Pancreas (tissue), 10 donors: ENCODE data around the gene MAGI1. TPM values are rescaled to one million over a fixed set of nuclear protein-coding genes. Genes with fewer than 3 reads are reported as not detected.

Experiments used
- ATAC-seq, 4 donors: fragments of 200-7000 bp; cut with Tn5 transposase; one replicate each; pipeline versions ENCODE4 v1.8.0 to v1.9.1; 2020; ENCODE audit warnings: mild to moderate bottlenecking in 4 of 4, moderate library complexity in 4 of 4
- DNase-seq, 6 donors: peaks; one replicate each; pipeline ENCODE4 v3.0.0-alpha.2; 2020
- FAIRE-seq: peaks from 2 replicates; lab custom pipeline; 2012; peaks lifted over from hg19 to GRCh38; lab: Jason Lieb, UNC
- H3K27ac ChIP-seq, 4 donors: fragments of 200-600 bp; sonication (generic); 1 replicate in 3 of 4; 2 replicates in 1 of 4; pipeline versions ENCODE4 v1.5.0 to v1.8.0; 2020
- H3K27me3 ChIP-seq, 4 donors: fragments of 200-600 bp; one replicate each; pipeline ENCODE4 v1.8.0; 2021
- H3K36me3 ChIP-seq, 3 donors: fragments of 200-600 bp; sonication (generic) in 1 of 3; one replicate each; pipeline versions ENCODE4 v1.5.0 to v1.8.0; 2020 to 2021
- H3K4me1 ChIP-seq, 3 donors: fragments of 200-600 bp; one replicate each; pipeline ENCODE4 v1.8.0; 2021
- H3K4me3 ChIP-seq, 4 donors: fragments of 200-600 bp; sonication (generic) in 2 of 4; one replicate each; pipeline versions ENCODE4 v1.5.0 to v1.8.0; 2020 to 2021
- H3K9me3 ChIP-seq, 4 donors: fragments of 200-600 bp; one replicate each; pipeline ENCODE4 v1.8.0; 2021
- WGBS, 2 donors: extraction: QIAGEN DNeasy Blood & Tissue Kit; methylation state at CpG; one replicate each; pipeline ENCODE4 v1.1.7; 2013; 5-methylcytosine and 5-hydroxymethylcytosine counted together
- intact Hi-C, 3 donors: fragments of 100-400 bp; cut with DNase I; formaldehyde crosslinking; loops; one replicate each; pipeline versions ENCODE4 v1.11.1 to v1.14.2; 2022
- polyA plus RNA-seq, 2 donors: library from polyadenylated mRNA; stranded (reverse); fragments of 200-250 nt; gene quantifications; one replicate each; pipeline ENCODE4 v1.2.3, GENCODE V29; 2013
- total RNA-seq, 6 donors: library from RNA; stranded (reverse); fragmentation: NEBNext Ultra II Directional in 4 of 6; extraction: Animal tissue kit (Norgen Biotek cat#: 25700) in 4 of 6; gene quantifications; one replicate each; pipeline versions ENCODE4 v1.2.1 to v1.2.4, GENCODE V29; 2021 to 2023
- TF ChIP-seq, protein P1 (sequence below), 4 donors: fragments of 200-600 bp; sonication (generic) in 3 of 4; IDR thresholded peaks; one replicate each; pipeline versions ENCODE4 v1.5.0 to v1.8.0; 2021; ENCODE audit warnings: antibody characterized with exemption in 4 of 4
- donor health status: healthy with polysubstance abuse.
- donor health status: DM: no; HTN: no; CAD: no; lungs with moderate emphysema.
- donor health status: DM: no; HTN: no; CAD: no.
- donor health status: control.
- donor health status: control.
- donor health status: Bipolar disorder and iron deficiency.
- donor health status: DM: yes; HTN: yes; CAD: no.
- donor health status: DM: no; HTN: no; CAD: no.
- donor health status: DM: no; HTN: no; CAD: no.
- donor health status: DM: yes; HTN: yes; CAD: no.

The MAGI1 gene
- total and polyA plus RNA-seq, 8 donors = 19.7 to 45.1 (median 28.0) TPM

DNA sequence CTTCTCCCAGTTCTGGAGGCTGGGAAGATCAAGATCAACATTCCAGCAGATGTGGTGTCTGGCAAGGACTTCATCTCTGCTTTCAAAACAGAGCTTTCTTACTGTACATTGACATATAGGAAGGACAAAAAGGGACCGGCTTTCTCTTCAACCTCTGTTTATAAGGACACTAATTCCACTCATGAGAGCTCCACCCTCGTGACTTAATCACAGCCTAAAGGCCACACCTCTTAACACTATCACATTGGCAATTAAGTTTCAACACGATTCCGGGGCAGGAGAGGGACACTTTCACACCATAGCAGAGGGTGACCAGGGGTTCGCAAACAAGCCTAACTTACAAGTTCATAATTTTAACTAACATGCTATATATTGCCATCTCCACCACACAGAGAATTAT lies 231.5 kb downstream of the MAGI1 start:
- WGBS, 2 donors = 82 to 96% methylated on average over 5 of the region's 5 CpGs
- no peak overlapping the region for H3K27ac ChIP-seq
- TF ChIP-seq, protein P1, sequence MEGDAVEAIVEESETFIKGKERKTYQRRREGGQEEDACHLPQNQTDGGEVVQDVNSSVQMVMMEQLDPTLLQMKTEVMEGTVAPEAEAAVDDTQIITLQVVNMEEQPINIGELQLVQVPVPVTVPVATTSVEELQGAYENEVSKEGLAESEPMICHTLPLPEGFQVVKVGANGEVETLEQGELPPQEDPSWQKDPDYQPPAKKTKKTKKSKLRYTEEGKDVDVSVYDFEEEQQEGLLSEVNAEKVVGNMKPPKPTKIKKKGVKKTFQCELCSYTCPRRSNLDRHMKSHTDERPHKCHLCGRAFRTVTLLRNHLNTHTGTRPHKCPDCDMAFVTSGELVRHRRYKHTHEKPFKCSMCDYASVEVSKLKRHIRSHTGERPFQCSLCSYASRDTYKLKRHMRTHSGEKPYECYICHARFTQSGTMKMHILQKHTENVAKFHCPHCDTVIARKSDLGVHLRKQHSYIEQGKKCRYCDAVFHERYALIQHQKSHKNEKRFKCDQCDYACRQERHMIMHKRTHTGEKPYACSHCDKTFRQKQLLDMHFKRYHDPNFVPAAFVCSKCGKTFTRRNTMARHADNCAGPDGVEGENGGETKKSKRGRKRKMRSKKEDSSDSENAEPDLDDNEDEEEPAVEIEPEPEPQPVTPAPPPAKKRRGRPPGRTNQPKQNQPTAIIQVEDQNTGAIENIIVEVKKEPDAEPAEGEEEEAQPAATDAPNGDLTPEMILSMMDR (IDR thresholded peaks at IDR 0.05) = no peak
- no peaks in the 10 kb centered on the region for H3K9me3 ChIP-seq
- intact Hi-C loops = no loop called here
- no peak overlapping the region for H3K4me3 ChIP-seq
- H3K4me1 ChIP-seq = no peaks in the 10 kb centered on the region
- no peaks in the 10 kb centered on the region for H3K27me3 ChIP-seq
- FAIRE-seq = no peak
- no peaks in the 10 kb centered on the region for H3K36me3 ChIP-seq
- ATAC-seq = no peak
- no peak for DNase-seq

DNA sequence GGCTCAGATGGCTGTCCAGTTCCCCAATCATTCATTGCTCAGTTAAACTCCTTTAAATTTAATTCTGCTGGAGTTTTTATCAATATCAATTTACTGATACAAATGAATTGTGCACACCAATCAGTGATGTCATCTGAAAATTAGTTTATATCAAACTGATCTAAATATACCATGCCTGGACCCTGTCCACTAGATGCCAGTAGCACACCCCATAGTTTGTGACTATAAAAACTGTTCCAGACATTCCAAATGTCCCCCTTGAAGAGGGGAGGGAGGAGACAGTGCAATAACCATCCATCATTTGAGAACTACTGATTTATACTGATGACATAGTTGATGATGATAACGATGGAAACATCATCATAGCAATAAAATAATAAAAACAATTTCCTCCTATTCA lies 232.1 kb downstream of the MAGI1 start:
- no peaks in the 10 kb centered on the region for H3K9me3 ChIP-seq
- no peak for DNase-seq
- H3K4me1 ChIP-seq = no peaks in the 10 kb centered on the region
- TF ChIP-seq, protein P1 (IDR thresholded peaks at IDR 0.05) = no peak
- H3K27ac ChIP-seq = no peak overlapping the region
- intact Hi-C loops = no loop called here
- 81 to 85% methylated on average over 1 of the region's 1 CpG for WGBS, 2 donors
- no peaks in the 10 kb centered on the region for H3K36me3 ChIP-seq
- H3K27me3 ChIP-seq = no peaks in the 10 kb centered on the region
- no peak overlapping the region for H3K4me3 ChIP-seq
- ATAC-seq = no peak
- FAIRE-seq = no peak

DNA sequence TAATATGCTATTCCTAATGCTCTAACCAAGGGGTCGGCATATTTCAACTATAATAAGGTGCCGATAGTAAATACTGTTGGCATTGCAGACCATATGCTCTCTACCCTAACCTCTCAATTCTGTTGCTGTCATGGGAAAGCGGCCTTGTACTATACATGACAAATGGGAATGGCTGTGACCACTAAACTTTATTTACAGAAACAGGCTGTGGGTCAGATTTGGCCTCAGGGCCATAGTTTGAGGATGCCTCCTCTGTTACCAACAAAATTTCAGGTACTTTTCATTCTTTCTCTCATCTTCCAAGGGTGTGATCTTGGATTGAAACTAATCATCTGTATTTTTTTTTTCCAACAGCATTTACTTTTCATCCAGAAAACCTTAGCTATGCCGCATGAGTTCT lies 242.0 kb downstream of the MAGI1 start:
- no peak overlapping the region for H3K4me3 ChIP-seq
- 87 to 93% methylated on average over 4 of the region's 4 CpGs for WGBS, 2 donors
- FAIRE-seq = no peak
- H3K27ac ChIP-seq = no peak overlapping the region
- TF ChIP-seq, protein P1 (IDR thresholded peaks at IDR 0.05) = no peak
- no peaks in the 10 kb centered on the region for H3K27me3 ChIP-seq
- no peaks in the 10 kb centered on the region for H3K36me3 ChIP-seq
- no peak for DNase-seq
- intact Hi-C loops = no loop called here
- no peaks in the 10 kb centered on the region for H3K4me1 ChIP-seq
- ATAC-seq = no peak
- no peaks in the 10 kb centered on the region for H3K9me3 ChIP-seq

DNA sequence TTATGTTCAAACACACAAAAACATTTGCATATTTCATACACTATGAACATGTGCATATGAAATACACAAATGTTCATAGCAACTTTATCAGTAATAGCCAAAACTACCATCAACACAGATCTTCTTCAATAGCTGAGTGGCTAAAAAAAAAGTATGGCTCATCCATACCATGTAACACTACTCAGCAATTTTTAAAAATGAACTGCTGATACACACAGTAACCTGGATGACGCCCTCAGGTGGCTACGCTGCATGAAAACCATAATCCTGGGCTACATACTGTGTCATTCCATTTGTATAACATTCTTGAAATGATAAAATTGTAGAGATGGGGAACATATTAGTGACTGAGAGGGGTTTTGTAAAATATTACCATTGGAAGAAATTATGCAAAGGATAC lies 243.6 kb downstream of the MAGI1 start:
- Histone ChIP-seq H3K4me3 (no peak overlapping the region), H3K27ac (no peak overlapping the region), H3K36me3 (no peaks in the 10 kb centered on the region), H3K9me3 (no peaks in the 10 kb centered on the region), H3K4me1 (no peaks in the 10 kb centered on the region), H3K27me3 (no peaks in the 10 kb centered on the region)
- TF ChIP-seq, protein P1 (IDR thresholded peaks at IDR 0.05) = no peak
- WGBS, 2 donors = 97 to 98% methylated on average over 2 of the region's 2 CpGs
- DNase-seq (no peak), ATAC-seq (no peak), FAIRE-seq (no peak)
- intact Hi-C loops = no loop called here

DNA sequence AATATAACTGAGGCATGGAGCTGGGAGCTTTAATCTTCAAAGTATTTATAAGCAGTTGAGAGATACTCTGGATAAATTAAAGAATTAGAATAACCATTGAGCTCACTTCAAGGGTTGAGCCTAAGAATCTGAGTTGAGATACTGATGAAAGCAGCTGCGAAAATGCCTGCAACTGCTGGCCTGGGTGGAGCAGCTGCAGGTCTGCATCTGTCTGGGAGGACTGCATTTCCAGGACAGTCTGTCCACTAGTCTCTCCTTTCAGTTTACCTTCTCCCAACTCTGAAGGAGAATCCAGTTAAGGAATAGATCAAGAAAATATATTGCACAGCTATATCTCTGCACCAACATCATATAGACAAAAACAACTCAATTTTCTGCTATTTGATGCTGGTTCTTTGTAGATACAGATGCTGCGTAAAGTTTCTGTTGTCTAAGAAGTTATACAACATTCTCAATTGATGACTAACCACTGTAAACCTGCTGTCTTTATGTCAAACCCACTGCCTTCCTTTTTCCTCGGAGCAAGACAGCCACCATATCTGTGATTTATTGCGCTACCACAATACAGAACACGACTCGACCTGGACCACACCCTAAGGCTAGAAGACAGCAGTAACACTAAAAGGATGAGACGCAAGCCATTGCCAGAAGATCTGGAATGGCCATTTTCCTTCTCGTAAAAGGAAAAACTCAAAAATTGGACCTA lies 245.1 kb downstream of the MAGI1 start:
- Histone ChIP-seq H3K27me3 (no peaks in the 10 kb centered on the region), H3K4me3 (no peak overlapping the region), H3K4me1 (no peaks in the 10 kb centered on the region), H3K27ac (no peak overlapping the region), H3K36me3 (no peaks in the 10 kb centered on the region), H3K9me3 (no peaks in the 10 kb centered on the region)
- ATAC-seq (no peak), DNase-seq (no peak), FAIRE-seq (no peak)
- TF ChIP-seq, protein P1 (IDR thresholded peaks at IDR 0.05) = no peak
- WGBS, 2 donors = 77 to 84% methylated on average over 8 of the region's 8 CpGs
- intact Hi-C loops = no loop called here
